Measurements from ENCODE around the gene GREM1.

The GREM1 gene

DNA sequence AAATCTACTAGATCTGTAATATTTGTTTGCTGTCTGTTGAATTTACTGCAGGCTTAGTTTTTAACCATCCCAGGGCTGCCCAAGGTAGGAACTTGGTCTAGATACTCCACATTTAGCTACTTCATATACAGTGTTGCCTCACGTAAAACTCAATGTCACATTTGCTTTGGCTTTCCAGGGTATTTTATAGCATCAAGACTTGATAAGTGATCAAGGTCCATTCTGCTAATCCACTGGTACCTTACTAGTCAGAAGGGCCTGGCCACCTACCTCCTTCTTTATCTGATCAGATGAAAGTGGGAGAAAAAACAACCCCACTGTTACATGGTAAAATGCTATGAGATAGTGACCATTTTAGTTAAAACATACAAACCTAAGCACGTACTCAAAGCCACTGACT lies 25.5 kb upstream of the GREM1 start:
- FAIRE-seq, result no peak
- DNase-seq (ENCODE audit: extremely low spot score, insufficient read length, low read depth), result no peak

DNA sequence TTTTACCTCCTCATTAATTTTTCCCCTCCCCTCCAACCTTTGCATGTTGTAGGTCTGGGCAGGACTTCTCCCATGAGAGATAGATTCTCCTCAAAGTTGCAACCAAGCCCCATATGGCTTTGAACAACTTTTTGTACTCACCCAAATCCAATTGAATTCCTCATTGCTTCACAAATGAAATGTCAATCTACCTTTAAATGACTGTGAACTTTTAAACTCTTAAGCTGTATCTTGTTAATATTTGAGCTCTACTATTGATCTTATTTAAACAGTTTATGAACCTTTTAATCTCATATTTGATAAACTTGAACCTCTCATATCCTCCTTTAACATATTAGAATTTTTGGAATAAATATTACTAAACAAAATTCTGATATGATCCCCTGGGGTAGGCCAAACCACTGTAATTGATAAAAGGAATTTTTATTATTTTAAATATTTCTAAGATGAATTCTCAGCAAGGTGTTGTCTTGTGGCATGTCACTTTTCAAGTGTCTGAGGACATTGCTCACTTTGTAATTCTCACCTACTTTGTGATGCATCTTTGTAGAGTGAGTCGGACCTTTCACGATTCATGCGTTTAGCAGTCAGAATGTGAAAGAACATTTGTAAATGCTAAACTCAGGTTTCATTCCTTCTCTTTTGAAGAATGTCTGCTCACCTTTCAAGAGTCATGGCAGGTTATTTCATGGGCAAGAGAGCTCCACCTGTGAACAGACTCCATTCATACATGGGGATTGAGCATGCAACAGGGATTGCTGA lies 23.4 kb upstream of the GREM1 start:
- FAIRE-seq, result no peak
- no peak for DNase-seq (ENCODE audit: extremely low spot score, insufficient read length, low read depth)

- no peak for DNase-seq (ENCODE audit: extremely low spot score, insufficient read length, low read depth)
- no peak for FAIRE-seq
These were observed 18.9 kb upstream of the GREM1 start for GRCh38 chr15:32698773-32699390.

DNA sequence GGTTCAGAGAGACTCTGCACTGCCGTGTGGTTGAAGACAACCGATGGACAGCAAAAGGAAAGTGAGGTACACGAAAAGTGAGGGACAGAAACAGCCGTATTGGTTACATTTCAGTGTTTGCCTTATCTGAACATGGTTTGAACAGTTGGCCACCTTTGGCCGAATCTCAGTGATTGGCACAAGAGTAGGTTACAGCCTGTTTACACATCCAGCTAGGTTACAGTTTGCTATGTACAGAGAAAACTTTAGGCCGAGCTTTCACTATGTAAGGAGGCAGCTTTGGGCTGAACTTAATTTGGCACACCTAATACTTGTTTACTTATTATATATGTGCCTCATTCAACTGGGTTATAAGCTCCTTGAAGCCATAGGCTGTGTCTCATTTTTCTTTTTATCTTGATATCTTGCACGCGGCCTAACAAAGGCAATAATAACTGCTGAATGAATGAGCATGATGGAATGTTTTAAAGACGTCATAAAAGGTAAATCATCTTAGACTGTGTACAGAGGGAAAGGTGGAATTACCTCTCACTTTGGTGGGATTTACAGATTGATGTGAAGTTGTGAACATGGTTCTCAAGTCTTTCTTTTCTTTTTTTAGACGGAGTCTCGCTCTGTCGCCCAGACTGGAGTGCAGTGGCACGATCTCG lies 17.2 kb upstream of the GREM1 start:
- DNase-seq (ENCODE audit: extremely low spot score, insufficient read length, low read depth), result no peak
- FAIRE-seq, result no peak

GRCh38 chr15:32701863-32702262 lies 15.9 kb upstream of the GREM1 start:
- FAIRE-seq, result no peak

GRCh38 chr15:32704395-32704981 lies 13.3 kb upstream of the GREM1 start:
- DNase-seq (ENCODE audit: extremely low spot score, insufficient read length, low read depth) (no peak), FAIRE-seq (no peak)

More at GRCh38 chr15:32701863-32702262, 15.9 kb upstream of the GREM1 start:
- DNase-seq (ENCODE audit: extremely low spot score, insufficient read length, low read depth), result no peak

DNA sequence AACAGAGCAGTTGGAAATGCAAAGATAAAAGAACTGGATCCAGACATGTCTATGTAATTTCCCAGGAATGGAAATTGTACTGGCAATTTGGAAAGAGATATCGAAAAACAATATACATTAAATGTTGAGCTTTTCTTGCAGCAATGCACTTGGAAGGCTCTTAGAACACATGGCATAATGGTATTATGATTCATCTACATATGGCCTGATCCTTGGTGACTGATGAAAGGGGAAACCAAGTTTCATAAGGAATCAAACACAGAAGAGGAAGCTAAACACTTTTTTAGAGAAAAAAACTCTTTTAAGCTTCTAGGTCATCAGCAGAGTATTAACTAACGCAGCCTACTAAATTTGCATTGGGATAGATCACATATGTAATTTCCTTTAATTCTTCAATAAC lies 12.4 kb upstream of the GREM1 start:
- DNase-seq (ENCODE audit: extremely low spot score, insufficient read length, low read depth) (no peak), FAIRE-seq (no peak)

DNA sequence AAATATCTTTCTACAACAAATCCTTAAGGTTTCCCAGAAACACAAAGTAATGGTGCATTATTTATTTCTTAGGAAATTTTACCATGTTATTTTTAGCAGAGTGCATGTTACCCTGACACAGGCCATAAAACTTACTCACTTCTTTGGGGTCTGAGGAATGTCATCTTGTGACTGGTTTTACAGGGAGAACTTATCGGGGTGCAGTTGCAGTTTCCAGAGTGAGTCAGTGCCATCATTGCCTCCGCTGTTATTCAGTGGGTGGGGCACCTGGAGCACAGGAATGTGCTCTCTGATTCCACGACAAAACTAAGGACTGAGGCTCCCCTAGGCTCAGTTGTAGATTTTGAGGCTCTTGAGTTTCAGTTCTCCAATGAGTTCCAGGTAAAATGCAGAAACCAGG lies 11.1 kb upstream of the GREM1 start:
- no peak for DNase-seq (ENCODE audit: extremely low spot score, insufficient read length, low read depth)

GRCh38 chr15:32707436-32707835 lies 10.4 kb upstream of the GREM1 start:
- DNase-seq (ENCODE audit: extremely low spot score, insufficient read length, low read depth), result no peak
- FAIRE-seq, result no peak

More for the DNA sequence above, 11.1 kb upstream of the GREM1 start:
- no peak for FAIRE-seq

GRCh38 chr15:32709295-32710033 lies 8.3 kb upstream of the GREM1 start:
- DNase-seq (ENCODE audit: extremely low spot score, insufficient read length, low read depth), result no peak
- FAIRE-seq, result no peak

GRCh38 chr15:32715276-32715675 lies 2.5 kb upstream of the GREM1 start:
- FAIRE-seq, result no peak

GRCh38 chr15:32716216-32716914 lies 1.4 kb upstream of the GREM1 start:
- DNase-seq (ENCODE audit: extremely low spot score, insufficient read length, low read depth), result no peak
- FAIRE-seq, result no peak

More at GRCh38 chr15:32715276-32715675, 2.5 kb upstream of the GREM1 start:
- peak; percentile 9 for DNase-seq (ENCODE audit: extremely low spot score, insufficient read length, low read depth)

DNA sequence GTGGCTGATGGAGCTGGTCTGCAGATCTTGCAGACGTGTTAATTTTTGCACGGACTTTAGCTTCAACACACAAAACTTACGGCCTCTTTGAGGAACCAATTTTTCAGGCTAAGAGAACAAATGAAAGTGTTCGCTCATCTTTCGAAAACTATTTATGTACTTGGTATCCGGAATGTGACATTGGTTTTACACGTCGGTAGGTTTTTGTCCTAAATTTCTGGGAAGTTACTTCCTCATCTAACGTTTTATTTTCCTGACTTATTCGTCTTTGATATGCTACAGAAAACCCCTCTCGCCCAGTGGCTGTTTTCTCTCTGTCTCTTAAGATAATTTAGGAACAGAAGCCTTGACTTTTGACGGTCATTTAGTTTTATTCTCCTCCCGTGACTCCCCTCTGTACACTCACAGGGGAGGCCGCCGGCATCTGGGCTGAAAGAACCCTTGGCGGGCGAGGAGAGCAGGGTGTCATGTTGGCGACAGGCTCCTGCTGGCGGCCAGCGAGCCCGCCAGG lies 834 bp upstream of the GREM1 start:
- no peak for DNase-seq (ENCODE audit: extremely low spot score, insufficient read length, low read depth)
- peak; percentile 24 for FAIRE-seq

DNA sequence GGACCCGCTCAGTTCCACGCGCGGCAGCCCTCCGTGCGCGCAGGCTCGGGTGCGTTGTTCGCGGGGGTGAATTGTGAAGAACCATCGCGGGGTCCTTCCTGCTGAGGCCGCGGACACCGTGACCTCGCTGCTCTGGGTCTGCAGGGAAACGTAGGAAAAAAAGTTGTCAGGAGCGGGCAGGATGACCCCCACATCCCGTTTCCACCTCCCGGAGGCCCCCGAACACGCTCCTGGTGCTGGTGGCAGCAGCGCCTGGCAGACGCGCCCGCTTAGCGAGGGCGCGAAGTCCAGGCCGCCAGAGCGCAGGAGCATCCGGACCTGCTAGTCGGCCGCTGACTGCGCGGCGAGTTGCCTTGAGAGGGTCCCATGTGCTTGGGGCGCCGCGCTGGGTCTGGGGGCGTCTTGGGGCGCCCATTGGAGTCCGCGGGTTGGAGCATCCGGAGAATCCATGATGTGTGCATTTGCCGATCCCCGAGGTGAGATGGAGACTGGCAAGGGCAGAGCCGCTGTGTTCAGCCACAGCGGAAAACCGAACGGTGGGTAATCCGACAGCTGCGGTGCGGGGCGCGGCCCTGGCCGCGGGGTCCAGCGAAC lies 520 bp downstream of the GREM1 start:
- FAIRE-seq (no peak), DNase-seq (ENCODE audit: extremely low spot score, insufficient read length, low read depth) (no peak)

DNA sequence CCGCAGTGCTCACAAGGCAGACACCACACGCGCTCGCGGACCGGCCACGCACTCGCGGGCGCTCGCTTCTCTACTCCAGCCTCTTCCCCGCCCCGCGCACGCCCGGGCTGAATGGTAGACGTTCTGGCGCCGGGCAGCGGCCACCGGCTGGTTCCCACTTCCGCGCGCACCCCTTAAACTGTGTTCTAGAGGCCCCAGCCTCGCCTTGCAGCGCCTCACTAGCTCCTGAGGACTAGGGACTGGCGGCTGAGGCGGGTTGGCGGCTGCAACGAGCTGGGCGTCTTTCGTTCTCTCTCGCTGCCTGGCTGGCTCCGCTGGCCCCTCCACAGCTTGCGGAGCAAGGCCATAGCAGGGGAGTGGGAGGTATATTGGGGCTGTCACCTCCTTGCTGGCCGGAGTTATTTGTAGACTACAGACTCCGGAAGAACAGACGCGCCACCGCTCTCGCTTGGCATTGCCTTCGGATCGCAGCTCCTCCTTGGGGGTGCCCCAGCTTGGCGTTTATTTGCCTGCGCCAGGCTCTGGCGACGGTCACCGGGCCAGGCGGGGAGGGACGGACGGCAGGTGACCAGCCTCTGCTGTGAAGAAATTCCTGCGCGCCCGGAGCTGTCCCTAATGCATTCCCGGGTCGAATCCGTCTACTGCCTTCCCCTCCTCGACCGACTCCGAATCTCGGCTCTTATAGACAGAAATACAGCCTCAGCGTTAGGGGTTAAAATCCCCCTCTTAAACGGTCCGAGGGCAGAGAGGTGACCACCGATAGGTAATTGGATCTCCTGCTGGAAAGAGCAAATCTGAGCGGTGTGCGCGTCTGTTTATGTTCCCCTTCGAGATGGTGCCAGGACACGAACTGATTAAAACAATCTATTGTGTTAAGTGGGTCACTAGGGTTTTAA lies 1.3 kb downstream of the GREM1 start:
- DNase-seq (ENCODE audit: extremely low spot score, insufficient read length, low read depth) (no peak), FAIRE-seq (no peak)

- DNase-seq (ENCODE audit: extremely low spot score, insufficient read length, low read depth) (no peak), FAIRE-seq (no peak)
These were observed 3.8 kb downstream of the GREM1 start for GRCh38 chr15:32721596-32721995.

DNA sequence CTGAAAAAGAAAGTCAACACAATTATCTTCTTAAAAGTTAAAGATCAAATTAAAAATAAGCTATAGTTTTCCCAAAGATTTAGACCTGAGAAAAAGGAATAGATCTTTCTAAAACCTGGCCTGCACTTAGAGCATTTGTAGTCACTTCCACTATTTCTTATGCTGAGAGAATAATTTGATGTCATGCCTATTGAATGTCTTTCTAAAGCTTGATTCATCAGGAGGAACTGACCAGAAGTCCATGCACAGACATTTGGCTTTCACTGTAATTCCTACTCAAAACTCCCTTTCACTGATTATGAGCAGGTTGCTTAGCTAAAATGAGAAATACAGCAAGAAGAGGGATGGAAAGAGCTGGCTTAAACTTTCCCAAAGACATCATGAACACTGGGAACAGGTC lies 4.3 kb downstream of the GREM1 start:
- FAIRE-seq, result no peak
- no peak for DNase-seq (ENCODE audit: extremely low spot score, insufficient read length, low read depth)

Data from GM18507 (cell line).